B cell (primary cell): ENCODE results near the gene SLC7A1. TPM values are rescaled to one million over a fixed set of nuclear protein-coding genes. Genes with fewer than 3 reads are reported as not detected.

Source experiments
- ATAC-seq: fragments of 200-7000 bp; cut with Tn5 transposase; one replicate; pipeline ENCODE4 v1.10.0; 2021; ENCODE audit warnings: low read depth, mild to moderate bottlenecking, moderate number of reproducible peaks, moderate library complexity
- CTCF ChIA-PET: fragments of 350-600 bp; sonication (Branson Sonifier 250); formaldehyde crosslinking; loops from one replicate; lab custom pipeline; 2021; ENCODE audit warnings: antibody characterized with exemption, inconsistent platforms; lab: Charles Lee
- POLR2A ChIA-PET: fragments of 350-600 bp; sonication (Branson Sonifier 250); formaldehyde crosslinking; loops from one replicate; lab custom pipeline; 2021; ENCODE audit warnings: antibody characterized with exemption; lab: Charles Lee
- DNase-seq: peaks from one replicate; pipeline ENCODE4 v3.0.0; 2013
- H2AFZ ChIP-seq: 2 replicates; pipeline ENCODE4 v1.6.1; 2012; ENCODE audit warnings: mild to moderate bottlenecking, low read depth, low read length; ENCODE audit not compliant: insufficient read depth, poor library complexity, severe bottlenecking
- H3K27ac ChIP-seq, 2 donors: 1 replicate in 1 of 2; 2 replicates in 1 of 2; pipeline ENCODE4 v1.5.1; 2012 to 2013; ENCODE audit warnings: low read length in 2 of 2, mild to moderate bottlenecking in 2 of 2, moderate library complexity in 1 of 2
- H3K27me3 ChIP-seq, 4 experiments: fragments of 200-600 bp in 1 of 4; sonication (generic) in 1 of 4; replicated peaks in 1 of 4; 1 replicate in 2 of 4; 2 replicates in 2 of 4; pipeline versions ENCODE4 v1.6.1 to v1.7.0; 2013 to 2016; ENCODE audit warnings: low read length in 3 of 4, mild to moderate bottlenecking in 2 of 4, mixed read lengths in 1 of 4, moderate library complexity in 1 of 4; ENCODE audit not compliant: insufficient read depth in 4 of 4, control insufficient read depth in 3 of 4; ENCODE audit errors: control extremely low read depth in 1 of 4
- H3K36me3 ChIP-seq, 2 experiments: replicated peaks in 1 of 2; 1 replicate in 1 of 2; 2 replicates in 1 of 2; pipeline versions ENCODE4 v1.6.1 to v1.7.1; 2013; ENCODE audit warnings: low read length in 1 of 2; ENCODE audit not compliant: insufficient read depth in 2 of 2, control insufficient read depth in 1 of 2; ENCODE audit errors: control extremely low read depth in 1 of 2, extremely low read depth in 1 of 2
- H3K4me1 ChIP-seq, 2 donors: fragments of 200-600 bp in 1 of 2; sonication (generic) in 1 of 2; 1 replicate in 1 of 2; 2 replicates in 1 of 2; pipeline versions ENCODE4 v1.5.1 to v1.6.1; 2013 to 2017; ENCODE audit warnings: low read length in 2 of 2; ENCODE audit not compliant: control insufficient read depth in 2 of 2, insufficient read depth in 2 of 2
- H3K4me2 ChIP-seq: replicated peaks from 2 replicates; pipeline ENCODE3; 2012; ENCODE audit warnings: mild to moderate bottlenecking, low read depth, low read length; ENCODE audit not compliant: poor library complexity, severe bottlenecking
- H3K4me3 ChIP-seq, 5 experiments: fragments of 200-600 bp in 1 of 5; sonication (generic) in 1 of 5; 1 replicate in 3 of 5; 2 replicates in 2 of 5; pipeline versions ENCODE4 v1.5.1 to v1.7.0; 2011 to 2016; ENCODE audit warnings: low read length in 4 of 5, mild to moderate bottlenecking in 4 of 5, low read depth in 2 of 5, control low read depth in 1 of 5, moderate library complexity in 1 of 5; ENCODE audit not compliant: insufficient read depth in 1 of 5; ENCODE audit errors: control extremely low read depth in 1 of 5, extremely low read depth in 1 of 5
- H3K79me2 ChIP-seq: fragments of 200-600 bp; sonication (generic); one replicate; pipeline ENCODE4 v1.6.0; 2016; ENCODE audit warnings: low read length; ENCODE audit not compliant: control insufficient read depth, insufficient read depth
- H3K9ac ChIP-seq: fragments of 200-600 bp; sonication (generic); 2 replicates; pipeline ENCODE4 v1.6.1; 2017; ENCODE audit warnings: mild to moderate bottlenecking, low read length, moderate library complexity
- H3K9me3 ChIP-seq, 3 donors: one replicate each; pipeline versions ENCODE4 v1.6.1 to v1.7.1; 2013; ENCODE audit warnings: low read length in 2 of 3; ENCODE audit not compliant: control insufficient read depth in 2 of 3, insufficient read depth in 1 of 3; ENCODE audit errors: control extremely low read depth in 1 of 3
- H4K20me1 ChIP-seq: 2 replicates; pipeline ENCODE4 v1.6.0; 2012; ENCODE audit warnings: mild to moderate bottlenecking, low read length; ENCODE audit not compliant: insufficient read depth, control insufficient read depth, poor library complexity, severe bottlenecking
- H3K27ac Mint-ChIP-seq: one replicate; pipeline ENCODE4 v1.8.0; 2021; ENCODE audit warnings: mixed read lengths
- H3K27me3 Mint-ChIP-seq: one replicate; pipeline ENCODE4 v1.8.0; 2021; ENCODE audit warnings: mixed read lengths
- H3K4me1 Mint-ChIP-seq: one replicate; pipeline ENCODE4 v1.8.0; 2021; ENCODE audit warnings: mixed read lengths
- H3K4me3 Mint-ChIP-seq: one replicate; pipeline ENCODE4 v1.8.0; 2021; ENCODE audit warnings: mixed read lengths
- H3K9me3 Mint-ChIP-seq: one replicate; pipeline ENCODE4 v1.8.0; 2022; ENCODE audit warnings: mixed read lengths; ENCODE audit not compliant: insufficient read depth
- EZH2 ChIP-seq: IDR thresholded peaks from 2 replicates; pipeline ENCODE4 v1.6.1; 2012; ENCODE audit warnings: borderline replicate concordance, low read depth, mild to moderate bottlenecking, moderate library complexity, low read length; ENCODE audit not compliant: insufficient read depth, poor library complexity, severe bottlenecking
- WGBS: methylation state at CpG from one replicate; pipeline ENCODE4 v1.1.5; 2013; ENCODE audit warnings: missing lambda C conversion rate; ENCODE audit not compliant: insufficient coverage; 5-methylcytosine and 5-hydroxymethylcytosine counted together
- intact Hi-C: fragments of 100-400 bp; cut with micrococcal nuclease; formaldehyde crosslinking; loops from one replicate; pipeline ENCODE4 v1.10.0; 2022
- polyA plus RNA-seq: library from polyadenylated mRNA; depleted of rRNA; stranded (reverse); fragments of >200 nt; gene quantifications from 2 replicates; pipeline ENCODE4 v1.2.3, GENCODE V29; 2012
- total RNA-seq, 2 donors: library from RNA; stranded (reverse); fragments of 120-200 nt in 1 of 2; gene quantifications; 1 replicate in 1 of 2; 2 replicates in 1 of 2; pipeline versions ENCODE4 v1.2.3 to v1.2.4, GENCODE V29; 2013 to 2022
- TF ChIP-seq, protein P1 (sequence below): fragments of 200-600 bp; IDR thresholded peaks from one replicate; pipeline ENCODE4 v1.8.0; 2022; ENCODE audit warnings: antibody characterized with exemption, mild to moderate bottlenecking

SLC7A1 gene
- total and polyA plus RNA-seq, 2 donors (not counting 1 experiment from before 2014, with no cell fraction given), result 3.3 to 23.1 TPM

DNA sequence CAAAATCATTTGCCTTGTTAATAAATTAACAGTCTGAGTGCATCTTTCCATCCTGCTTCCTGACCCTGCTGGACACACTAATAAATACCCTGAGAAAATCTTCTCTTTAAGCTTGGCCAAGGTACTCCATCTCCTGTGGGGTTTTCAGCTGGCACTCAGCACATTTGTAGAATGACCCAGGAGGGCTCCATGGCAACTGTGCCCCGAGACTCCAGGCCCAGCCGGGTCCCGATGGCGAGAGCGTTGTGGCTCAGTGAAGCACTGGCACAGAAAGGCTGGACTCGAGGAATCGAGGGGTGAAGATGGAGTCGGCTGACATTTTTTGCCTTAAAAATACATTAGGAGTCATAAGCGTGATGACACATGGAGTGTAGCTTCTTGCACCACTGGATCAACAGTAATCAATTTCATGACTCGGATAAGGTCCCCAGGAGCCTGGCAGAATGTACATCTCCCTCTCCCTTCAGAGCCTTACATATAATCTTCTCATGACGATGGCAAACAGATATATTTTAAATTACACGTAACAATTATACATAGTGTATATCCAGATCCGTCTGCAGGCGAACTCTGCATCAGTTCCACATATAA is 85.4 kb downstream of the SLC7A1 start:
- TF ChIP-seq, protein P1, sequence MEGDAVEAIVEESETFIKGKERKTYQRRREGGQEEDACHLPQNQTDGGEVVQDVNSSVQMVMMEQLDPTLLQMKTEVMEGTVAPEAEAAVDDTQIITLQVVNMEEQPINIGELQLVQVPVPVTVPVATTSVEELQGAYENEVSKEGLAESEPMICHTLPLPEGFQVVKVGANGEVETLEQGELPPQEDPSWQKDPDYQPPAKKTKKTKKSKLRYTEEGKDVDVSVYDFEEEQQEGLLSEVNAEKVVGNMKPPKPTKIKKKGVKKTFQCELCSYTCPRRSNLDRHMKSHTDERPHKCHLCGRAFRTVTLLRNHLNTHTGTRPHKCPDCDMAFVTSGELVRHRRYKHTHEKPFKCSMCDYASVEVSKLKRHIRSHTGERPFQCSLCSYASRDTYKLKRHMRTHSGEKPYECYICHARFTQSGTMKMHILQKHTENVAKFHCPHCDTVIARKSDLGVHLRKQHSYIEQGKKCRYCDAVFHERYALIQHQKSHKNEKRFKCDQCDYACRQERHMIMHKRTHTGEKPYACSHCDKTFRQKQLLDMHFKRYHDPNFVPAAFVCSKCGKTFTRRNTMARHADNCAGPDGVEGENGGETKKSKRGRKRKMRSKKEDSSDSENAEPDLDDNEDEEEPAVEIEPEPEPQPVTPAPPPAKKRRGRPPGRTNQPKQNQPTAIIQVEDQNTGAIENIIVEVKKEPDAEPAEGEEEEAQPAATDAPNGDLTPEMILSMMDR, result no peak
- TF ChIP-seq EZH2, result no peak
- H3K27me3 ChIP-seq, result peaks cover 0 to 11% (median 0%) of the 10 kb centered on the region in 4 experiments
- ChIA-PET POLR2A (no interaction called here), CTCF (interaction anchor here (1.1 to 5.6 kb wide), 6 partner anchors 13 to 604 kb away, joined by 3 to 113 read pairs (median 38); no protein-coding TSS in a partner anchor)
- no peak overlapping the region for H3K4me3 Mint-ChIP-seq
- intact Hi-C loops, result loop anchor here (2.0 to 10.0 kb wide), 2 partner anchors 261 to 335 kb away; no protein-coding TSS in a partner anchor
- H3K9me3 Mint-ChIP-seq, result no peaks in the 10 kb centered on the region
- no peak overlapping the region for H3K27ac Mint-ChIP-seq
- H4K20me1 ChIP-seq, result no peaks in the 10 kb centered on the region
- H3K4me2 ChIP-seq, result no peak overlapping the region
- no peak overlapping the region for H2AFZ ChIP-seq
- no peak overlapping the region for H3K4me3 ChIP-seq
- DNase-seq (no peak), ATAC-seq (no peak)
- H3K79me2 ChIP-seq, result no peaks in the 10 kb centered on the region
- H3K36me3 ChIP-seq, result peaks cover 0 to 14% of the 10 kb centered on the region in 2 experiments
- H3K4me1 ChIP-seq, result no peaks in the 10 kb centered on the region
- peaks cover 6% of the 10 kb centered on the region for H3K4me1 Mint-ChIP-seq
- H3K27me3 Mint-ChIP-seq, result peaks cover 5% of the 10 kb centered on the region
- H3K9me3 ChIP-seq, result no peaks in the 10 kb centered on the region
- no peak overlapping the region for H3K9ac ChIP-seq
- no peak overlapping the region for H3K27ac ChIP-seq
- WGBS, result 99% methylated on average over 14 of the region's 14 CpGs

DNA sequence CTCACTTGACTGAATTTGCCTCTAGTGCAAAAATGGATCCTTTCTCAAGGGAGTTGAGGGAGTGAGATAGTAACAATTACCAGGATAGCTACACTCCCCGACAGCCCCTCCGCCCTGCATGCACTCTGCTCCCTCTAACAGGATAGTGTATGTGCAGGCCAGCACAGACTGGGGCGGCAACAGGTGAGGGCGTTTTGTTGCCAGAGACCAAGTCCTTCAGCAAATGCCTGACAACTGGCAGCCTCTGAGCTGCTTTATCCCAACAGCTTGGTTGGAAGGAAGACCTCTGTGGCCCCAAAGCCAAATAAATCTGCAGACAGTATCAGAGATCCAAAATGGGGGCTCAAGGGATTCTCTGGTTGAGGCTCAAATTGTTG is 86.6 kb downstream of the SLC7A1 start:
- intact Hi-C loops, result loop anchor here (1.0 to 10.0 kb wide), 5 partner anchors 199 to 606 kb away; no protein-coding TSS in a partner anchor
- DNase-seq, result no peak
- no peaks in the 10 kb centered on the region for H3K4me1 ChIP-seq
- H2AFZ ChIP-seq, result no peak overlapping the region
- Mint-ChIP-seq H3K4me3 (no peak overlapping the region), H3K4me1 (peaks cover 6% of the 10 kb centered on the region), H3K27ac (no peak overlapping the region), H3K9me3 (no peaks in the 10 kb centered on the region), H3K27me3 (peaks cover 13% of the 10 kb centered on the region)
- H4K20me1 ChIP-seq, result no peaks in the 10 kb centered on the region
- no peak overlapping the region for H3K9ac ChIP-seq
- no peaks in the 10 kb centered on the region for H3K9me3 ChIP-seq
- 97% methylated on average over 4 of the region's 4 CpGs for WGBS
- H3K79me2 ChIP-seq, result no peaks in the 10 kb centered on the region
- ATAC-seq, result no peak
- TF ChIP-seq EZH2, result no peak
- TF ChIP-seq, protein P1, result no peak
- H3K27ac ChIP-seq, result no peak overlapping the region
- no peak overlapping the region for H3K4me2 ChIP-seq
- peaks cover 0 to 5% of the 10 kb centered on the region in 2 experiments for H3K36me3 ChIP-seq
- peaks cover 0 to 19% (median 4%) of the 10 kb centered on the region in 4 experiments for H3K27me3 ChIP-seq
- POLR2A ChIA-PET, result no interaction called here
- CTCF ChIA-PET, result interaction anchor here (0.6 to 5.6 kb wide), 36 partner anchors 8 to 1075 kb away, joined by 3 to 113 read pairs (median 4); no protein-coding TSS in a partner anchor
- no peak overlapping the region for H3K4me3 ChIP-seq
